ENCODE measurements around the gene OR1I1.
"Not testable (repeated sequence)": the region's sequence is repeated elsewhere in the genome, so short reads cannot be mapped to it uniquely, and the experiment has no call there.

Gene OR1I1

GRCh38 chr19:15096223-15096622, 14.2 kb downstream of the OR1I1 start:
- Histone ChIP-seq H3K14ac (ENCODE audit: low read length) (no peak overlapping the region), H3K4ac (ENCODE audit: low read length) (no peak overlapping the region), H4K8ac (ENCODE audit: low read depth, low read length) (no peak overlapping the region), H2AK5ac (ENCODE audit: low read depth, low read length) (no peak overlapping the region), H3K4me1 (ENCODE audit: control insufficient read depth in 2 of 2, insufficient read depth in 1 of 2, low read depth in 1 of 2, low read length in 2 of 2) (no peaks in the 10 kb centered on the region), H4K91ac (ENCODE audit: low read depth, low read length, poor library complexity) (no peak overlapping the region), H3K79me1 (ENCODE audit: low read depth, low read length) (no peaks in the 10 kb centered on the region), H3K9me3 (replicated peaks in 1 of 2; ENCODE audit: control insufficient read depth in 2 of 2, insufficient read depth in 1 of 2, low read depth in 1 of 2, low read length in 2 of 2) (no peaks in the 10 kb centered on the region), H3K23ac (ENCODE audit: low read depth, low read length, poor library complexity) (no peak overlapping the region), H2BK12ac (ENCODE audit: low read length) (no peak overlapping the region), H3K27ac (replicated peaks; ENCODE audit: low read length) (no peak overlapping the region), H2BK5ac (ENCODE audit: low read length) (no peak overlapping the region), H2AFZ (ENCODE audit: low read length) (no peak overlapping the region), H3K9ac (ENCODE audit: low read depth, low read length, poor library complexity) (no peak overlapping the region), H3K36me3 (replicated peaks in 1 of 2; ENCODE audit: control insufficient read depth in 2 of 2, insufficient read depth in 2 of 2, low read length in 2 of 2) (no peaks in the 10 kb centered on the region), H3K27me3 (ENCODE audit: control insufficient read depth in 3 of 3, insufficient read depth in 3 of 3, low read depth in 1 of 3, low read length in 3 of 3) (no peaks in the 10 kb centered on the region), H3K18ac (ENCODE audit: low read length) (no peak overlapping the region), H2BK120ac (ENCODE audit: low read depth, low read length) (no peak overlapping the region), H2BK15ac (ENCODE audit: low read length) (no peak overlapping the region), H3K4me2 (ENCODE audit: insufficient read depth, low read length, poor library complexity, severe bottlenecking) (no peak overlapping the region), H3K4me3 (ENCODE audit: low read length in 2 of 2) (no peak overlapping the region)
- no CpG with 5 or more reads among the region's 3 CpGs for WGBS, 2 donors (ENCODE audit: extremely low coverage in 2 of 2, insufficient read length in 2 of 2, insufficient replicate concordance in 1 of 2)
- no peak for DNase-seq (ENCODE audit: low spot score)

GRCh38 chr19:15097980-15098379, 16.0 kb downstream of the OR1I1 start:
- not testable (repeated sequence) for DNase-seq (ENCODE audit: low spot score); H2BK120ac ChIP-seq (ENCODE audit: low read depth, low read length); H3K79me1 ChIP-seq (ENCODE audit: low read depth, low read length); H2BK15ac ChIP-seq (ENCODE audit: low read length); H3K36me3 ChIP-seq (replicated peaks in 1 of 2; ENCODE audit: control insufficient read depth in 2 of 2, insufficient read depth in 2 of 2, low read length in 2 of 2); H3K18ac ChIP-seq (ENCODE audit: low read length); H3K9me3 ChIP-seq (replicated peaks in 1 of 2; ENCODE audit: control insufficient read depth in 2 of 2, insufficient read depth in 1 of 2, low read depth in 1 of 2, low read length in 2 of 2); H3K4me3 ChIP-seq (ENCODE audit: low read length in 2 of 2); H2BK5ac ChIP-seq (ENCODE audit: low read length); H3K23ac ChIP-seq (ENCODE audit: low read depth, low read length, poor library complexity); H3K27ac ChIP-seq (replicated peaks; ENCODE audit: low read length); H2AFZ ChIP-seq (ENCODE audit: low read length); H3K27me3 ChIP-seq (ENCODE audit: control insufficient read depth in 3 of 3, insufficient read depth in 3 of 3, low read depth in 1 of 3, low read length in 3 of 3); H3K4me2 ChIP-seq (ENCODE audit: insufficient read depth, low read length, poor library complexity, severe bottlenecking); H2BK12ac ChIP-seq (ENCODE audit: low read length); H3K14ac ChIP-seq (ENCODE audit: low read length); H4K91ac ChIP-seq (ENCODE audit: low read depth, low read length, poor library complexity); H3K4me1 ChIP-seq (ENCODE audit: control insufficient read depth in 2 of 2, insufficient read depth in 1 of 2, low read depth in 1 of 2, low read length in 2 of 2); H3K4ac ChIP-seq (ENCODE audit: low read length); H2AK5ac ChIP-seq (ENCODE audit: low read depth, low read length); H3K9ac ChIP-seq (ENCODE audit: low read depth, low read length, poor library complexity); H4K8ac ChIP-seq (ENCODE audit: low read depth, low read length)
- WGBS, 2 donors (ENCODE audit: extremely low coverage in 2 of 2, insufficient read length in 2 of 2, insufficient replicate concordance in 1 of 2): no CpG with 5 or more reads among the region's 6 CpGs

- H3K18ac ChIP-seq (ENCODE audit: low read length): no peak overlapping the region
- no peaks in the 10 kb centered on the region for H3K36me3 ChIP-seq (replicated peaks in 1 of 2; ENCODE audit: control insufficient read depth in 2 of 2, insufficient read depth in 2 of 2, low read length in 2 of 2)
- no peak overlapping the region for H2BK120ac ChIP-seq (ENCODE audit: low read depth, low read length)
- no peak overlapping the region for H2BK5ac ChIP-seq (ENCODE audit: low read length)
- no peak overlapping the region for H3K4me2 ChIP-seq (ENCODE audit: insufficient read depth, low read length, poor library complexity, severe bottlenecking)
- no peak overlapping the region for H3K4me3 ChIP-seq (ENCODE audit: low read length in 2 of 2)
- WGBS, 2 donors (ENCODE audit: extremely low coverage in 2 of 2, insufficient read length in 2 of 2, insufficient replicate concordance in 1 of 2): no CpG with 5 or more reads among the region's 10 CpGs
- H4K8ac ChIP-seq (ENCODE audit: low read depth, low read length): no peak overlapping the region
- no peak overlapping the region for H3K4ac ChIP-seq (ENCODE audit: low read length)
- no peak for DNase-seq (ENCODE audit: low spot score)
- no peak overlapping the region for H3K23ac ChIP-seq (ENCODE audit: low read depth, low read length, poor library complexity)
- H2AFZ ChIP-seq (ENCODE audit: low read length): no peak overlapping the region
- H3K9me3 ChIP-seq (replicated peaks in 1 of 2; ENCODE audit: control insufficient read depth in 2 of 2, insufficient read depth in 1 of 2, low read depth in 1 of 2, low read length in 2 of 2): peaks cover 5 to 10% of the 10 kb centered on the region in 2 donors
- no peak overlapping the region for H3K14ac ChIP-seq (ENCODE audit: low read length)
- no peak overlapping the region for H2BK15ac ChIP-seq (ENCODE audit: low read length)
- H3K79me1 ChIP-seq (ENCODE audit: low read depth, low read length): no peaks in the 10 kb centered on the region
- no peaks in the 10 kb centered on the region for H3K27me3 ChIP-seq (ENCODE audit: control insufficient read depth in 3 of 3, insufficient read depth in 3 of 3, low read depth in 1 of 3, low read length in 3 of 3)
- H3K27ac ChIP-seq (replicated peaks; ENCODE audit: low read length): no peak overlapping the region
- H3K9ac ChIP-seq (ENCODE audit: low read depth, low read length, poor library complexity): peak overlapping the region; percentile 54
- H2AK5ac ChIP-seq (ENCODE audit: low read depth, low read length): no peak overlapping the region
- no peak overlapping the region for H4K91ac ChIP-seq (ENCODE audit: low read depth, low read length, poor library complexity)
- no peaks in the 10 kb centered on the region for H3K4me1 ChIP-seq (ENCODE audit: control insufficient read depth in 2 of 2, insufficient read depth in 1 of 2, low read depth in 1 of 2, low read length in 2 of 2)
- H2BK12ac ChIP-seq (ENCODE audit: low read length): no peak overlapping the region
Measured at GRCh38 chr19:15098460-15098859, 16.4 kb downstream of the OR1I1 start.

GRCh38 chr19:15099017-15099582, 17.1 kb downstream of the OR1I1 start:
- H3K79me1 ChIP-seq (ENCODE audit: low read depth, low read length): no peaks in the 10 kb centered on the region
- peaks cover 6 to 15% of the 10 kb centered on the region in 2 donors for H3K9me3 ChIP-seq (replicated peaks in 1 of 2; ENCODE audit: control insufficient read depth in 2 of 2, insufficient read depth in 1 of 2, low read depth in 1 of 2, low read length in 2 of 2)
- no peak overlapping the region for H2BK120ac ChIP-seq (ENCODE audit: low read depth, low read length)
- H3K4me2 ChIP-seq (ENCODE audit: insufficient read depth, low read length, poor library complexity, severe bottlenecking): no peak overlapping the region
- H4K8ac ChIP-seq (ENCODE audit: low read depth, low read length): no peak overlapping the region
- no peak overlapping the region for H4K91ac ChIP-seq (ENCODE audit: low read depth, low read length, poor library complexity)
- no peak overlapping the region for H3K18ac ChIP-seq (ENCODE audit: low read length)
- H3K27me3 ChIP-seq (ENCODE audit: control insufficient read depth in 3 of 3, insufficient read depth in 3 of 3, low read depth in 1 of 3, low read length in 3 of 3): no peaks in the 10 kb centered on the region
- no peak overlapping the region for H3K27ac ChIP-seq (replicated peaks; ENCODE audit: low read length)
- no peak overlapping the region for H2BK5ac ChIP-seq (ENCODE audit: low read length)
- H3K4me3 ChIP-seq (ENCODE audit: low read length in 2 of 2): no peak overlapping the region
- no peak overlapping the region for H2BK12ac ChIP-seq (ENCODE audit: low read length)
- WGBS, 2 donors (ENCODE audit: extremely low coverage in 2 of 2, insufficient read length in 2 of 2, insufficient replicate concordance in 1 of 2): no CpG with 5 or more reads among the region's 3 CpGs
- H2AFZ ChIP-seq (ENCODE audit: low read length): no peak overlapping the region
- no peak overlapping the region for H3K23ac ChIP-seq (ENCODE audit: low read depth, low read length, poor library complexity)
- no peak overlapping the region for H3K9ac ChIP-seq (ENCODE audit: low read depth, low read length, poor library complexity)
- DNase-seq (ENCODE audit: low spot score): no peak
- H3K36me3 ChIP-seq (replicated peaks in 1 of 2; ENCODE audit: control insufficient read depth in 2 of 2, insufficient read depth in 2 of 2, low read length in 2 of 2): no peaks in the 10 kb centered on the region
- no peak overlapping the region for H2AK5ac ChIP-seq (ENCODE audit: low read depth, low read length)
- no peak overlapping the region for H3K14ac ChIP-seq (ENCODE audit: low read length)
- no peaks in the 10 kb centered on the region for H3K4me1 ChIP-seq (ENCODE audit: control insufficient read depth in 2 of 2, insufficient read depth in 1 of 2, low read depth in 1 of 2, low read length in 2 of 2)
- H3K4ac ChIP-seq (ENCODE audit: low read length): no peak overlapping the region
- no peak overlapping the region for H2BK15ac ChIP-seq (ENCODE audit: low read length)
